Left ventricle myocardium inferior (tissue), 1 donor: ENCODE measurements around the gene SLC24A3. TPM values are rescaled to one million over a fixed set of nuclear protein-coding genes. Genes with fewer than 3 reads are reported as not detected.

Source experiments
- DNase-seq: peaks from one replicate; pipeline ENCODE4 v3.0.0-alpha.2; 2020
- H3K27ac ChIP-seq: fragments of 200-600 bp; replicated peaks from 2 replicates; pipeline ENCODE4 v1.8.0; 2021
- H3K27me3 ChIP-seq: fragments of 200-600 bp; 2 replicates; pipeline ENCODE4 v1.8.0; 2021; ENCODE audit warnings: low read depth
- H3K36me3 ChIP-seq: fragments of 200-600 bp; 2 replicates; pipeline ENCODE4 v1.8.0; 2021
- H3K4me1 ChIP-seq: fragments of 200-600 bp; 2 replicates; pipeline ENCODE4 v1.8.0; 2021
- H3K4me3 ChIP-seq: fragments of 200-600 bp; 2 replicates; pipeline ENCODE4 v1.8.0; 2021; ENCODE audit warnings: mild to moderate bottlenecking, moderate library complexity
- H3K9me3 ChIP-seq: fragments of 200-600 bp; replicated peaks from 2 replicates; pipeline ENCODE4 v1.8.0; 2021
- CTCF ChIP-seq: fragments of 200-600 bp; IDR thresholded peaks from 2 replicates; pipeline ENCODE4 v1.8.0; 2021; ENCODE audit warnings: antibody characterized with exemption, mild to moderate bottlenecking, borderline replicate concordance
- intact Hi-C: fragments of 100-400 bp; cut with micrococcal nuclease; formaldehyde crosslinking; loops from one replicate; pipeline ENCODE4 v1.11.0; 2022
- total RNA-seq: library from RNA; stranded (reverse); fragmentation: NEBNext Ultra II Directional; extraction: Animal tissue kit (Norgen Biotek cat#: 25700); gene quantifications from one replicate; pipeline ENCODE4 v1.2.1, GENCODE V29; 2021
- donor health status: DM: no; HTN: yes; CAD: no; lungs with severe emphysema.

Gene SLC24A3
- total RNA-seq, 1 donor from 2014 or later: 1.3 TPM

- Histone ChIP-seq H3K4me3 (no peak overlapping the region), H3K27me3 (no peaks in the 10 kb centered on the region), H3K9me3 (peaks cover 14% of the 10 kb centered on the region), H3K36me3 (no peaks in the 10 kb centered on the region), H3K27ac (no peak overlapping the region), H3K4me1 (peaks cover 3% of the 10 kb centered on the region)
- DNase-seq: no peak
- intact Hi-C loops: no loop called here
- no peak for TF ChIP-seq CTCF
These were observed 494.0 kb downstream of the SLC24A3 start for GRCh38 chr20:19706463-19706862.

GRCh38 chr20:19709635-19710335, 497.3 kb downstream of the SLC24A3 start:
- Histone ChIP-seq H3K4me3 (no peak overlapping the region), H3K36me3 (no peaks in the 10 kb centered on the region), H3K27ac (no peak overlapping the region), H3K4me1 (peaks cover 3% of the 10 kb centered on the region), H3K27me3 (no peaks in the 10 kb centered on the region), H3K9me3 (no peaks in the 10 kb centered on the region)
- no peak for DNase-seq
- intact Hi-C loops: no loop called here
- TF ChIP-seq CTCF: no peak

- Histone ChIP-seq H3K4me3 (no peak overlapping the region), H3K36me3 (no peaks in the 10 kb centered on the region), H3K9me3 (no peaks in the 10 kb centered on the region), H3K4me1 (peaks cover 3% of the 10 kb centered on the region), H3K27ac (no peak overlapping the region), H3K27me3 (no peaks in the 10 kb centered on the region)
- no peak for DNase-seq
- intact Hi-C loops: no loop called here
- no peak for TF ChIP-seq CTCF
These were observed 498.1 kb downstream of the SLC24A3 start for GRCh38 chr20:19710336-19711120.

- Histone ChIP-seq H3K4me1 (peaks cover 3% of the 10 kb centered on the region), H3K4me3 (no peak overlapping the region)
These were observed 498.7 kb downstream of the SLC24A3 start for GRCh38 chr20:19711126-19711525.

More at GRCh38 chr20:19711126-19711525, 498.7 kb downstream of the SLC24A3 start:
- no peak for DNase-seq
- intact Hi-C loops: no loop called here
- Histone ChIP-seq H3K36me3 (no peaks in the 10 kb centered on the region), H3K27me3 (no peaks in the 10 kb centered on the region), H3K9me3 (peaks cover 4% of the 10 kb centered on the region), H3K27ac (no peak overlapping the region)
- no peak for TF ChIP-seq CTCF
